ENCODE data around the gene LEMD2.

DNA sequence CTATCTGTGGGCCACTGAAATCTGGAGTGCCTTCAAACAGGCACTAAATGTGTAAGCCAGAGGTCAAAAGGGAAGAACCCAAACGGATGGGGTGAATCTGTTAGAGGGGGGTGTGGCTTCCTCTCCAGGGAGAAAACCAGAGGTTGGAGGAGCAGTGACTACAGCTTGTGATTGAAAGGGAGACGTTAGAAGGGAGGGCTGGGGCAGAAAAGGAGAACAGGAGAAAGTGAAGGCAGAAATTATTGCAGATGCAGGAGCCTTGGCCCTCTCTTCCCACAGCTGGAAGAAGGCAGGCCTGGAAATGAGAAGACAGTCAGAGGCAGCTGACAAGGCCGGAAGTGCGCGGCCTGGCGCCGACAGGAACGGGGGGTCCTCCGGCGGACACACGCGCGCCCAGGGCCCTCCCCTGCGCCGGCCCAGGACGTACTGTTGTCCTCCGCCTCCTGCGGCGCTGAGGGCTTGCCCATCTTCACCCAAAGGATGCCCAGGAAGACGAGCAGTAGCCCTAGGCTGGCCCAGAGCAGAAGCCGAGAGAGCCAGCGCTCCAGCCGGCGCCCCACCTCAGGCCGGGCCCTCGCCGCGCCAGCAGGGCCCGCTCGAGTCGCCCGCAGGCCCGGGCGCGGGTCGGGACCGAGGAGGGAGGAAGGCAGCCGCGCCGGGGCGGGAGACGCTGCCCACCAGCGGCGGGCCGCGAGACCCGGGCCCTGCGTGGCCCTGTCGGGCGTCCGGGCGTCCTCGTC, 806 bp downstream of the LEMD2 start:
- TF ChIP-seq EZH2 (IDR thresholded peaks at IDR 0.05; ENCODE audit: insufficient read depth, poor library complexity, severe bottlenecking) (no peak), EZH2phosphoT487 (IDR thresholded peaks at IDR 0.05; ENCODE audit: insufficient read depth, low read depth) (no peak)
